ENCODE results near the gene DCAKD. TPM values are rescaled to one million over a fixed set of nuclear protein-coding genes. Genes with fewer than 3 reads are reported as not detected.

Gene DCAKD
- total RNA-seq, 4 donors from 2014 or later, result 22.7 to 36.4 (median 25.2) TPM

- DNase-seq (ENCODE audit: low spot score) (no peak), ATAC-seq (ENCODE audit: low FRiP score) (no peak)
- TF ChIP-seq CTCF (IDR thresholded peaks at IDR 0.05), result no peak
Measured at GRCh38 chr17:44990994-44991393, 60.4 kb downstream of the DCAKD start.

GRCh38 chr17:44989552-44990138 is 61.8 kb downstream of the DCAKD start:
- DNase-seq (ENCODE audit: low spot score), result no peak
- TF ChIP-seq CTCF (IDR thresholded peaks at IDR 0.05), result no peak
- no peak for ATAC-seq (ENCODE audit: low FRiP score)

- DNase-seq (ENCODE audit: low spot score) (no peak), ATAC-seq (ENCODE audit: low FRiP score) (no peak)
- no peak for TF ChIP-seq CTCF (IDR thresholded peaks at IDR 0.05)
Measured at GRCh38 chr17:44988044-44988942, 63.1 kb downstream of the DCAKD start.

- no peak for ATAC-seq (ENCODE audit: low FRiP score)
- DNase-seq (ENCODE audit: low spot score), result no peak
- no peak for TF ChIP-seq CTCF (IDR thresholded peaks at IDR 0.05)
Measured at GRCh38 chr17:44983563-44983962, 67.9 kb downstream of the DCAKD start.

- ATAC-seq (ENCODE audit: low FRiP score), result no peak
- no peak for TF ChIP-seq CTCF (IDR thresholded peaks at IDR 0.05)
- DNase-seq (ENCODE audit: low spot score), result no peak
Measured at GRCh38 chr17:44982113-44982702, 69.2 kb downstream of the DCAKD start.

- no peak for TF ChIP-seq CTCF (IDR thresholded peaks at IDR 0.05)
- DNase-seq (ENCODE audit: low spot score) (no peak), ATAC-seq (ENCODE audit: low FRiP score) (no peak)
Measured at GRCh38 chr17:44981221-44981968, 70.0 kb downstream of the DCAKD start.
